HL-60/S4 treated with retinoic acid at 250 ng/mL for 4 days and 3 days (cell line): ENCODE results near the gene PAM.
"Not testable (repeated sequence)": the region's sequence is repeated elsewhere in the genome, so short reads cannot be mapped to it uniquely, and the experiment has no call there.

Source experiments
- in situ Hi-C: fragments of 300-500 bp; cut with MboI; formaldehyde crosslinking; loops from 2 replicates; pipeline ENCODE4 v1.7.0; 2022; ENCODE audit warnings: low sequenced_read_pairs

PAM gene

GRCh38 chr5:102891175-102891574 lies 136.1 kb downstream of the PAM start:
- in situ Hi-C loops = no loop called here

GRCh38 chr5:102893942-102894341 lies 138.8 kb downstream of the PAM start:
- in situ Hi-C loops = no loop called here

- in situ Hi-C loops = no loop called here
These were observed 140.1 kb downstream of the PAM start for GRCh38 chr5:102895234-102895633.

- in situ Hi-C loops = no loop called here
These were observed 140.9 kb downstream of the PAM start for GRCh38 chr5:102895976-102896375.

GRCh38 chr5:102901424-102902134 lies 146.5 kb downstream of the PAM start:
- in situ Hi-C loops = no loop called here

GRCh38 chr5:102902135-102902448 lies 147.0 kb downstream of the PAM start:
- in situ Hi-C loops = no loop called here

- in situ Hi-C loops = no loop called here
These were observed 147.5 kb downstream of the PAM start for GRCh38 chr5:102902647-102903046.

DNA sequence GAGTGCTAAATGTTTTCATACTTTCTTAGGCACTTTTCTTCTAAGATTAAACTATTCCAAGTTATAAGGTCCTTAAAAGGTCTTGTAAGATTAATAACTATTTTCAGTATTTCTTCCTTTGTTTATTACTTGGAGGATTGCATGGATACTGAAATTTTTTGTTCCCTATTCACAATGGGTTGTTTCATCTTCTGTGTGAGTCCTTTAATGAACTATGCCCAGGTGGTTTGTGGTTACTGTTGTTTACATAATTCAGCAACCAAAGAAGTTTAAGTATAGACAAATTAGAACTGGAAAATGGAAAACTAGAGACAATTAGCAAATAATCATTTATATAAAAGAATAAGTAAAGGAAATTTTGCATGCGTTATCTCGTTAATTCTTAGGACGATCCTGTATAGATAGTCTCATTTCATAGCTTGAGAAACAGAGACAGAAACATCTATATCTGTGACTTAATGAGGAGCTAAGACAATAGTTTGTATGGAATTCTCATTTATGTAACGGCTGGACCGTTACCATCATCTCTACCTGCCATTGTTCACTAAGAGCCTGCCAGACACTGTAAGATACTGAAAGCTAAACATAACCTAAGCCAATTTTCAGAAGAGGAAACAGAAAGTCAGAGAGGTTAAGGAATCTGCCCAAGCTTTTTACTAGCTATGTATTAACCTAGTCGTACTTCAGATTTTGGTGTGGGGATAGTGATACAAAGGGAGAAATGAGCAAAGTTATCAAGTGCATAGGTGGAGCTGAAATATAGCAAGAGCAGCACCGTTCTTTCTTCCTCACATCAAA lies 148.2 kb downstream of the PAM start:
- in situ Hi-C loops = no loop called here

- in situ Hi-C loops = no loop called here
These were observed 150.0 kb downstream of the PAM start for GRCh38 chr5:102905056-102905455.

DNA sequence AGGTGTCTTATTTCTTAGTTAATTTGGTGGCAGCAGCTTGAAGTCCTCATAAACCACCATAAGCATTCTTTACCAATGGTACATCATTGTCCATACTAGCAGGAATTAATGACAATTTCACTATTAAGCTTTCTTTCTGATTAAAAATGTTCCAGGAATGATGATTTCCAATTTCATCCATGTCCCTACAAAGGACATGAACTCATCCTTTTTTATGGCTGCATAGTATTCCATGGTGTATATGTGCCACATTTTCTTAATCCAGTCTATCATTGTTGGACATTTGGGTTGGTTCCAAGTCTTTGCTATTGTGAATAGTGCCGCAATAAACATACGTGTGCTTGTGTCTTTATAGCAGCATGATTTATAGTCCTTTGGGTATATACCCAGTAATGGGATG lies 152.0 kb downstream of the PAM start:
- in situ Hi-C loops = not testable (repeated sequence)

DNA sequence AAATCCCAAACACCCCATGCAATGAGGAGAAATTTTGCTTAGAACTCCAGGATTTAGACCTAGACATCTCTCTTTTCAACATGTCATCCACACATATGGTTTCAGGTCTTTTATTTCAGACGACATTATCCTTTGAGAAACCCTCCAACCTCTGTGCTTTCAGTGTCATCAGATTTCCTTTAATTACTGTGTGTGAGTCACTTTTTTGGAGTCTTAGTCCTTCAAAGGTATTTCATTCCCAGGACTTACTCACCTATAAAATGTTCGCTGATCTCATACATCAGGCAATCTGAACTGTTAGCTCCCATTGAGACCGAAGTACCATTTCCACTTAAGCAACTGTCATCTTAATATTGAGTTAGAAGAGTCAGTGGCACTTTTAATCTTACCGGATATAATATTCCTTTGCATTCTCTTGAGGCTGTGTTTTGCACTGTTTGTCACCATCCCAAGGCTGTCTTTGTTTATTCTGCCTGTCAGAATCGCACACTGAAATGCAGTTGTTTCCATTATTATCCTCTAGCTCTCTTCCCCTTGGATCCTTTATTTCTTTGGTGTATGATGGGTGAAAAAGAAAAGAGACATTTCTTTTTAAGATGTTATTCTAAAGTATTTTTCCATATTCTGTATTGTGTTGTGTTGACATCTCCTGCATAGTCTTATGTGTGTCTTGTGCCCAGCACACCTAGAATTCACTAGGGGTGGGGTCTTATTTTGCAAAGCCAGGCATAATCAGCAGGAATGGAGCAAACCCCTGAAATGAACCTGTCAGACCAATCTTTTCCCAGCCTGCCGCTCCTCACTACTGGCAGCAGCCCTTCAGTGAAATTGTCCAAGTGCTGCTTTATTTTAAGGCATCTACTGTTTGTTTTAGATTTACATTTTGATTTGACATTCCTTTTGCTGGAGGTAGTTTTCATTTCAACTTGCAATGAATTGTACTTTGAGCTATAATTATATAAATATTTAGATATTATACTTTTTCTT lies 155.4 kb downstream of the PAM start:
- in situ Hi-C loops = no loop called here

DNA sequence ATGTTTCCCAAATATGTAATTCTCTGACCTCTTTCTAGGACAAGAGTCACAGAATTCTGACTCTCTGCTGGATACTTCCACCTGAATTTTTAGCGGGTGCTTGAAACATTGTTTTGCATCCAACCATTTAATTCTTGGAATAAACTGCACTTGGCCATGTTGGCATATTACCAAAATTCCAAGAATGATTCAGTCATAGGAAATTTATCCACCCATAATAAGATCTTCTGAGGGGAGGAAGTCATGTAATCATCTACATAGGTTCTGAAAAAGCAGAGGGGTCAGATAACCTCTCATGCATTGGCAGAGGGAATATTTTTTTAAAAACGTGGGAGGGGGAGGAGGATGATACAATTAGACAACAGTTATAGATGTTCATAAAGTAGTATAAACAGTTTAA lies 156.9 kb downstream of the PAM start:
- in situ Hi-C loops = no loop called here

- in situ Hi-C loops = no loop called here
These were observed 161.0 kb downstream of the PAM start for GRCh38 chr5:102916109-102916508.

DNA sequence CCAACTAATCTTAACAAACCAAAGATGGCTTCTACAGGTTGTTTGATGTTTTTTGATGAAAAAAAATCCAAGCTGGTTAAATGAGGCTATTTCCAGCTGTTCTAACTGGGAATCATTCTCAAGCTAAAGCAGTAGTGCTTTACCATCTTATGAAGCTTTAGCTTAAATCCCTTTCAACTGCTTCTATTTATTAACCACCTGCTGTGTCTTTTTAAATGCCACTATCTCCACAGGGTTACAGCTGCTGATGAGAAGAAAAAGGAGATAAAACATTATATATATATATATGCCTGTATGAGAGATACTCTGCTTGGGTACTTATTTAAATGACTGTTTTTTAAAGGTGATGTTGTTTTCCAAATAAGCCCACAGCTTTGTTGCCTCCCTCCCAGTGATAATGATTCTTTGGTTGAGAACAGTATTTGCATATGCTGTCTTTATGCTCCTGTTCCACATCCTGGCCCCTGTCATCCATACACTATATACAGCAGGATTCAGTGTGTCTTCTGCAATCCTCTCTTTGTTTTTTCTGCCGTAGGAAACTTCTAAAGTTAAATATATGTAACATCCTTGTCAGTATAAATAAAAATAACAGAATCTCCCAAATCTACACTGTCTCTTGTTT lies 164.0 kb downstream of the PAM start:
- in situ Hi-C loops = no loop called here

DNA sequence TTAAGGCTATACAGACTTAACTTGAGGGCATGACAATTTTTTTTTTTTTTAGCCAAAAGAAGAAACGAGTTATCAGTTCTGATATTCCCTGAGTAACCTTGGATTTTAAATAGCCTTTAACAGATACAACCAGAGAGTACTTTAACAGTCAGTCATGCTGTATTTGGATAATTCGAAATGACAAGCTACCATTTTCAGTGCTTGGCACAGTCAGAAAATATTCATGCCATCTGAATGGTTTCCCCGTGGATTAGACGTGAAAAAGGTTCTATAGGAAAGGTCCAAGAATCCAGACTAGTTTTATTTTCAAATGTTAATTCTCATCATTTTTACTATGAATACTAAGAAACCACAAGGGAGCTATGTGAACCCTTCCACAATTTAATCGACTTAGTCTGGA lies 165.7 kb downstream of the PAM start:
- in situ Hi-C loops = no loop called here

GRCh38 chr5:102921341-102922044 lies 166.4 kb downstream of the PAM start:
- in situ Hi-C loops = no loop called here

GRCh38 chr5:102922111-102922720 lies 167.1 kb downstream of the PAM start:
- in situ Hi-C loops = no loop called here

DNA sequence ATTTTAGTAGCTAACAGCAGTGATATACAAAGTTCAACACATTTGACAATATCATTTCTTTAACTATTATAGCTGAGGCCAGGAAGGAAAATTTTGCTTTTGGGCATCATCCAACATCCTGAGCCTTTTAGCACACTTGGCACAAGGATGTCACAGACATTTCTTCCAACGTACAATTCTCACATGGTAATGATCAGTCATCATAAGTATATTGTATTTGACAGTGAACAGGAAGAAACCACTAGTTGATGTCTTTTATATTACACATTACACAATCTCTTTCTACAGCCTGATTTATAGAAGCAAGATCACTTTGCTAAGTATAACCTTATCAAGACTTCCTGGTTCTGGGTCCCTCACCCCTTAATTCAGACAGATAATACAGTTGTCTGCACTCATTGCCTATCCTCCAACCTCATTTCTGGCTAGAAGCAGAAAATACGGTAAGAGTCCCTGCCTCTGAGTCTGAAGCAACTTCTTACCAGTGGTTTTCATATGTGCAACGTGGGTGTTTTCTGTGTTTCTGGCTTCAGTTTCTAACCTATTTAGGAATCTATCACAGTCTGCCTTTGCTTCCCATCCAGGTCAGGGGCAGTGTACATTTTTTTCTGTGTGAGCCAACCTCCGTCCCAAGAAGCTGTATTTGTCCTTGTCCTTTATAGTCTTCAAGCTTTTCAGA lies 167.8 kb downstream of the PAM start:
- in situ Hi-C loops = no loop called here

- in situ Hi-C loops = no loop called here
These were observed 169.9 kb downstream of the PAM start for GRCh38 chr5:102924963-102925362.
